Ascending aorta (tissue), 2 donors: ENCODE results near the gene CCDC148. TPM values are rescaled to one million over a fixed set of nuclear protein-coding genes. Genes with fewer than 3 reads are reported as not detected.

Experiments
- DNase-seq, 2 donors: peaks; one replicate each; pipeline ENCODE4 v3.0.0-alpha.2; 2019; ENCODE audit warnings: low spot score in 2 of 2
- H3K27ac ChIP-seq, 2 donors: fragments of 200-600 bp; sonication (generic); one replicate each; pipeline ENCODE4 v1.5.1; 2016 to 2017; ENCODE audit warnings: mild to moderate bottlenecking in 1 of 2
- H3K27me3 ChIP-seq: fragments of 200-600 bp; sonication (generic); one replicate; pipeline ENCODE4 v1.5.1; 2017
- H3K36me3 ChIP-seq, 2 donors: fragments of 200-600 bp; sonication (generic); one replicate each; pipeline ENCODE4 v1.5.1; 2016
- H3K4me1 ChIP-seq, 2 donors: fragments of 200-600 bp; sonication (generic); one replicate each; pipeline ENCODE4 v1.5.1; 2016 to 2017; ENCODE audit warnings: mild to moderate bottlenecking in 1 of 2
- H3K4me3 ChIP-seq, 2 donors: fragments of 200-600 bp; sonication (generic); one replicate each; pipeline ENCODE4 v1.5.1; 2016 to 2017; ENCODE audit warnings: mild to moderate bottlenecking in 1 of 2
- H3K9me3 ChIP-seq, 2 donors: fragments of 200-600 bp; sonication (generic); one replicate each; pipeline ENCODE4 v1.5.1; 2016
- intact Hi-C: fragments of 100-400 bp; cut with DNase I; formaldehyde crosslinking; loops from one replicate; pipeline ENCODE4 v1.15.1; 2023
- total RNA-seq: library from RNA; depleted of rRNA; stranded (reverse); fragments of >200 nt; gene quantifications from one replicate; pipeline ENCODE4 v1.1.0, GENCODE V29; 2016
- TF ChIP-seq, protein P1 (sequence below), 3 experiments: fragments of 200-600 bp in 2 of 3; fragments of 450-650 bp in 1 of 3; sonication (generic) in 2 of 3; IDR thresholded peaks; one replicate each; pipeline ENCODE4 v1.5.1; 2016 to 2019; ENCODE audit warnings: antibody characterized with exemption in 3 of 3, mild to moderate bottlenecking in 1 of 3, moderate library complexity in 1 of 3

The CCDC148 gene
- total RNA-seq, 1 donor from 2014 or later, result not detected

- intact Hi-C loops, result no loop called here
- no peaks in the 10 kb centered on the region for H3K9me3 ChIP-seq
- DNase-seq, result no peak
- no peaks in the 10 kb centered on the region for H3K4me1 ChIP-seq
- no peaks in the 10 kb centered on the region for H3K27me3 ChIP-seq
- no peak overlapping the region for H3K27ac ChIP-seq
- no peaks in the 10 kb centered on the region for H3K36me3 ChIP-seq
- TF ChIP-seq, protein P1, sequence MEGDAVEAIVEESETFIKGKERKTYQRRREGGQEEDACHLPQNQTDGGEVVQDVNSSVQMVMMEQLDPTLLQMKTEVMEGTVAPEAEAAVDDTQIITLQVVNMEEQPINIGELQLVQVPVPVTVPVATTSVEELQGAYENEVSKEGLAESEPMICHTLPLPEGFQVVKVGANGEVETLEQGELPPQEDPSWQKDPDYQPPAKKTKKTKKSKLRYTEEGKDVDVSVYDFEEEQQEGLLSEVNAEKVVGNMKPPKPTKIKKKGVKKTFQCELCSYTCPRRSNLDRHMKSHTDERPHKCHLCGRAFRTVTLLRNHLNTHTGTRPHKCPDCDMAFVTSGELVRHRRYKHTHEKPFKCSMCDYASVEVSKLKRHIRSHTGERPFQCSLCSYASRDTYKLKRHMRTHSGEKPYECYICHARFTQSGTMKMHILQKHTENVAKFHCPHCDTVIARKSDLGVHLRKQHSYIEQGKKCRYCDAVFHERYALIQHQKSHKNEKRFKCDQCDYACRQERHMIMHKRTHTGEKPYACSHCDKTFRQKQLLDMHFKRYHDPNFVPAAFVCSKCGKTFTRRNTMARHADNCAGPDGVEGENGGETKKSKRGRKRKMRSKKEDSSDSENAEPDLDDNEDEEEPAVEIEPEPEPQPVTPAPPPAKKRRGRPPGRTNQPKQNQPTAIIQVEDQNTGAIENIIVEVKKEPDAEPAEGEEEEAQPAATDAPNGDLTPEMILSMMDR (IDR thresholded peaks at IDR 0.05), result no peak
- H3K4me3 ChIP-seq, result no peak overlapping the region
Observed at GRCh38 chr2:158124896-158125295, 331.7 kb downstream of the CCDC148 start.

Other genes with a start within 250 kb of the CCDC148 start
- gene PKP4, start 199 bp upstream of the CCDC148 start, total RNA-seq, result 60.8 TPM